Uterus (tissue), 4 donors: Measurements from ENCODE around the gene DOK3. TPM values are rescaled to one million over a fixed set of nuclear protein-coding genes. Genes with fewer than 3 reads are reported as not detected.
"Not testable (repeated sequence)": the region's sequence is repeated elsewhere in the genome, so short reads cannot be mapped to it uniquely, and the experiment has no call there.

Experiments used
- DNase-seq, 2 donors: peaks; one replicate each; pipeline ENCODE4 v3.0.0-alpha.2; 2019 to 2020
- H3K27ac ChIP-seq, 2 donors: fragments of 200-600 bp; sonication (generic); 1 replicate in 1 of 2; 2 replicates in 1 of 2; pipeline ENCODE4 v1.5.1; 2016 to 2018
- H3K27me3 ChIP-seq, 2 donors: fragments of 200-600 bp; sonication (generic); one replicate each; pipeline ENCODE4 v1.5.1; 2018 to 2019; ENCODE audit warnings: control low read depth in 1 of 2
- H3K36me3 ChIP-seq, 2 donors: fragments of 200-600 bp; sonication (generic); one replicate each; pipeline ENCODE4 v1.5.1; 2019; ENCODE audit warnings: control low read depth in 1 of 2
- H3K4me1 ChIP-seq, 2 donors: fragments of 200-600 bp; sonication (generic); one replicate each; pipeline ENCODE4 v1.5.1; 2018 to 2019; ENCODE audit warnings: control low read depth in 1 of 2
- H3K4me3 ChIP-seq, 2 donors: fragments of 200-600 bp; sonication (generic); 1 replicate in 1 of 2; 2 replicates in 1 of 2; pipeline ENCODE4 v1.5.1; 2018 to 2019; ENCODE audit warnings: mild to moderate bottlenecking in 1 of 2
- H3K9me3 ChIP-seq, 2 donors: fragments of 200-600 bp; sonication (generic); one replicate each; pipeline ENCODE4 v1.5.1; 2019; ENCODE audit warnings: control low read depth in 1 of 2
- CTCF ChIP-seq, 4 experiments: fragments of 200-600 bp in 2 of 4; fragments of 450-650 bp in 2 of 4; sonication (generic) in 2 of 4; IDR thresholded peaks; one replicate each; pipeline ENCODE4 v1.5.1; 2016 to 2019; ENCODE audit warnings: antibody characterized with exemption in 4 of 4, mild to moderate bottlenecking in 2 of 4, moderate library complexity in 1 of 4
- POLR2A ChIP-seq, 2 donors: fragments of 450-650 bp; IDR thresholded peaks; one replicate each; pipeline ENCODE4 v1.6.1; 2016; ENCODE audit warnings: antibody characterized with exemption in 2 of 2, mild to moderate bottlenecking in 1 of 2, moderate library complexity in 1 of 2
- intact Hi-C: fragments of 100-400 bp; cut with DNase I; formaldehyde crosslinking; loops from one replicate; pipeline ENCODE4 v1.15.1; 2023; ENCODE audit warnings: low total_unique reads
- total RNA-seq, 4 donors: library from RNA; depleted of rRNA in 3 of 4; stranded (reverse); fragments of >200 nt in 3 of 4; gene quantifications; one replicate each; pipeline versions ENCODE4 v1.1.0 to v1.2.4, GENCODE V29; 2014 to 2023
- donor health status: DM: yes; HTN: yes; CAD: no.

The DOK3 gene
- total RNA-seq, 4 donors from 2014 or later: 3.6 to 20.0 (median 7.1) TPM

- Histone ChIP-seq H3K27ac (peak overlapping the region in 1 of 2 donors; percentile 89), H3K36me3 (no peaks in the 10 kb centered on the region), H3K4me3 (no peak overlapping the region), H3K9me3 (no peaks in the 10 kb centered on the region), H3K4me1 (peaks cover 0 to 13% of the 10 kb centered on the region in 2 donors), H3K27me3 (no peaks in the 10 kb centered on the region)
- TF ChIP-seq POLR2A (IDR thresholded peaks at IDR 0.05) (no peak), CTCF (IDR thresholded peaks at IDR 0.05) (no peak)
- intact Hi-C loops: no loop called here
- DNase-seq: no peak
Measured at GRCh38 chr5:177535125-177535524, 25.5 kb upstream of the DOK3 start.

- intact Hi-C loops, DNase-seq: not testable (repeated sequence)
Measured at GRCh38 chr5:177534433-177534832, 24.8 kb upstream of the DOK3 start.

GRCh38 chr5:177531209-177531940 lies 21.7 kb upstream of the DOK3 start:
- intact Hi-C loops: no loop called here
- Histone ChIP-seq H3K4me1 (peaks cover 0 to 3% of the 10 kb centered on the region in 2 donors), H3K27ac (no peak overlapping the region), H3K27me3 (no peaks in the 10 kb centered on the region), H3K9me3 (no peaks in the 10 kb centered on the region), H3K4me3 (no peak overlapping the region), H3K36me3 (no peaks in the 10 kb centered on the region)
- TF ChIP-seq CTCF (IDR thresholded peaks at IDR 0.05) (no peak), POLR2A (IDR thresholded peaks at IDR 0.05) (no peak)
- DNase-seq: no peak

More at GRCh38 chr5:177534433-177534832, 24.8 kb upstream of the DOK3 start:
- not testable (repeated sequence) for H3K9me3 ChIP-seq, H3K36me3 ChIP-seq, H3K27ac ChIP-seq, H3K27me3 ChIP-seq, H3K4me3 ChIP-seq
- peaks cover 0 to 13% of the 10 kb centered on the region in 2 donors for H3K4me1 ChIP-seq

- Histone ChIP-seq H3K27me3 (no peaks in the 10 kb centered on the region), H3K4me1 (no peaks in the 10 kb centered on the region), H3K9me3 (no peaks in the 10 kb centered on the region), H3K27ac (no peak overlapping the region), H3K4me3 (no peak overlapping the region), H3K36me3 (no peaks in the 10 kb centered on the region)
- DNase-seq: no peak
- intact Hi-C loops: no loop called here
- TF ChIP-seq POLR2A (IDR thresholded peaks at IDR 0.05) (no peak), CTCF (IDR thresholded peaks at IDR 0.05) (no peak)
Measured at GRCh38 chr5:177530638-177531037, 21.0 kb upstream of the DOK3 start.

- H3K27ac ChIP-seq: no peak overlapping the region
- DNase-seq: no peak
- no peaks in the 10 kb centered on the region for H3K36me3 ChIP-seq
Measured at GRCh38 chr5:177529247-177530203, 19.9 kb upstream of the DOK3 start.

More at GRCh38 chr5:177529247-177530203, 19.9 kb upstream of the DOK3 start:
- H3K9me3 ChIP-seq: no peaks in the 10 kb centered on the region
- no peaks in the 10 kb centered on the region for H3K4me1 ChIP-seq
- no peaks in the 10 kb centered on the region for H3K27me3 ChIP-seq
- intact Hi-C loops: no loop called here
- no peak overlapping the region for H3K4me3 ChIP-seq
- no peak for TF ChIP-seq CTCF (IDR thresholded peaks at IDR 0.05)
- TF ChIP-seq POLR2A (IDR thresholded peaks at IDR 0.05): no peak
